Body of pancreas (tissue), 4 donors: ENCODE measurements around the gene TMEM232.

Source experiments
- POLR2A ChIP-seq, 3 donors: fragments of 450-650 bp; IDR thresholded peaks; one replicate each; pipeline ENCODE4 v1.6.1; 2016; ENCODE audit warnings: antibody characterized with exemption in 3 of 3, mild to moderate bottlenecking in 2 of 3
- TF ChIP-seq, protein P1 (sequence below), 7 experiments: fragments of 450-650 bp in 4 of 7; fragments of 200-600 bp in 3 of 7; sonication (generic) in 3 of 7; IDR thresholded peaks; one replicate each; pipeline ENCODE4 v1.5.1; 2016 to 2019; ENCODE audit warnings: antibody characterized with exemption in 7 of 7

DNA sequence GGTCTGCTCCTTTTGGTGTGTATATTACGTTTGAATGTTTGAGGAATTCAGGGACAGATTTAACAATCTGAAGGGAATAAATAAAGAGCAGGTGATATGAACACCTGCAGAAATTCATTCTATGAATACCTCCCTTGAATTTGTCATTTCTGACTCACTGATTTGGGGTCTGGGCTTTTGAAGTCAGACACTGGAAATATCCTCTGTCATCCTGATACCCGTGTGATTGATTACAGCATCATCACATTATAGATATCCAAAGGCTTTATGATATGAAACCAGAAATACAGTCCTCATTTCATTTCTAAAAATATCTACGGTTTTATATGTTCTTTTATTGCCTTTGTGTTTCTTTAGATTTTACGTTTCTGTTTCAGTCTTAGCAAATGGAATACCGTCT lies 68.5 kb downstream of the TMEM232 start:
- TF ChIP-seq, protein P1, sequence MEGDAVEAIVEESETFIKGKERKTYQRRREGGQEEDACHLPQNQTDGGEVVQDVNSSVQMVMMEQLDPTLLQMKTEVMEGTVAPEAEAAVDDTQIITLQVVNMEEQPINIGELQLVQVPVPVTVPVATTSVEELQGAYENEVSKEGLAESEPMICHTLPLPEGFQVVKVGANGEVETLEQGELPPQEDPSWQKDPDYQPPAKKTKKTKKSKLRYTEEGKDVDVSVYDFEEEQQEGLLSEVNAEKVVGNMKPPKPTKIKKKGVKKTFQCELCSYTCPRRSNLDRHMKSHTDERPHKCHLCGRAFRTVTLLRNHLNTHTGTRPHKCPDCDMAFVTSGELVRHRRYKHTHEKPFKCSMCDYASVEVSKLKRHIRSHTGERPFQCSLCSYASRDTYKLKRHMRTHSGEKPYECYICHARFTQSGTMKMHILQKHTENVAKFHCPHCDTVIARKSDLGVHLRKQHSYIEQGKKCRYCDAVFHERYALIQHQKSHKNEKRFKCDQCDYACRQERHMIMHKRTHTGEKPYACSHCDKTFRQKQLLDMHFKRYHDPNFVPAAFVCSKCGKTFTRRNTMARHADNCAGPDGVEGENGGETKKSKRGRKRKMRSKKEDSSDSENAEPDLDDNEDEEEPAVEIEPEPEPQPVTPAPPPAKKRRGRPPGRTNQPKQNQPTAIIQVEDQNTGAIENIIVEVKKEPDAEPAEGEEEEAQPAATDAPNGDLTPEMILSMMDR (IDR thresholded peaks at IDR 0.05), result no peak
- no peak for TF ChIP-seq POLR2A (IDR thresholded peaks at IDR 0.05)
